A673 (cell line): ENCODE data around the gene C2orf92.

Source experiments
- CTCF ChIP-seq: fragments of 300-800, 200-600 bp; sonication (generic); conservative IDR thresholded peaks from 2 replicates; pipeline ENCODE4 v1.5.1; 2017; ENCODE audit warnings: low read depth, mild to moderate bottlenecking, antibody characterized with exemption, low read length, moderate library complexity, mixed read lengths
- EZH2 ChIP-seq: fragments of 200-600 bp; sonication (generic); IDR thresholded peaks from 2 replicates; pipeline ENCODE4 v1.6.1; 2017; ENCODE audit warnings: borderline replicate concordance, low read depth, mild to moderate bottlenecking, mixed read lengths, antibody characterized with exemption, low read length; ENCODE audit not compliant: poor library complexity, severe bottlenecking

- TF ChIP-seq CTCF (no peak), EZH2 (no peak)
Measured at GRCh38 chr2:97660775-97661389, 8.6 kb upstream of the C2orf92 start.
